MM.1S (cell line): ENCODE measurements around the gene FARP1.

Source experiments
- CTCF ChIP-seq: fragments of 300-600 bp; sonication (generic); IDR thresholded peaks from 2 replicates; pipeline ENCODE4 v1.5.1; 2016; ENCODE audit warnings: antibody characterized with exemption, low read length, mixed read lengths
- EZH2 ChIP-seq: fragments of 300-600 bp; sonication (generic); optimal IDR thresholded peaks from 2 replicates; pipeline ENCODE3; 2017; ENCODE audit warnings: low read depth, mild to moderate bottlenecking, antibody characterized with exemption, low read length, mixed read lengths

- no peak for TF ChIP-seq CTCF
- TF ChIP-seq EZH2 = no peak
These were observed 343.5 kb downstream of the FARP1 start for GRCh38 chr13:98486412-98486811.
